ENCODE results near the gene TM9SF1. TPM values are rescaled to one million over a fixed set of nuclear protein-coding genes. Genes with fewer than 3 reads are reported as not detected.

TM9SF1 gene
- total and polyA plus RNA-seq, 9 of the 15 experiments (the other 6 are each of a cell fraction or from before 2014, with no cell fraction given): 5.3 to 20.3 (median 11.8) TPM

GRCh38 chr14:24160850-24161804 is 34.1 kb downstream of the TM9SF1 start, which contains the start of gene IRF9 (continued):
- TF ChIP-seq MGA (IDR thresholded peaks at IDR 0.05) (no peak), ZNF830 (CRISPR knock-in tag; IDR thresholded peaks at IDR 0.05) (no peak)
